Fibroblast of lung (primary cell): ENCODE results near the gene GNAO1.

Experiments used
- CTCF ChIP-seq, 2 donors: IDR thresholded peaks in 1 of 2; conservative IDR thresholded peaks in 1 of 2; 1 replicate in 1 of 2; 2 replicates in 1 of 2; pipeline ENCODE4 v1.5.1; 2011 to 2012; ENCODE audit warnings: low read length in 2 of 2, control low read depth in 1 of 2, inconsistent platforms in 1 of 2, low read depth in 1 of 2, mild to moderate bottlenecking in 1 of 2
- EZH2 ChIP-seq: IDR thresholded peaks from 2 replicates; pipeline ENCODE4 v1.5.1; 2012; ENCODE audit warnings: low read length, control low read depth, mild to moderate bottlenecking; ENCODE audit errors: missing control alignments

GRCh38 chr16:56163938-56164337 is 27.4 kb upstream of the GNAO1 start:
- TF ChIP-seq EZH2 (no peak), CTCF (conservative IDR thresholded peaks at IDR 0.05 in 1 of 2, IDR thresholded peaks at IDR 0.05 in 1 of 2; ENCODE audit: low read depth in 1 of 2, low read length in 2 of 2) (no peak)
